Thyroid gland (tissue), 4 donors: ENCODE results near the gene ZFHX3.

Experiments
- POLR2A ChIP-seq, 2 donors: fragments of 450-650 bp; IDR thresholded peaks; one replicate each; pipeline ENCODE4 v1.6.1; 2017; ENCODE audit warnings: antibody characterized with exemption in 2 of 2, mild to moderate bottlenecking in 2 of 2, moderate library complexity in 1 of 2
- TF ChIP-seq, protein P1 (sequence below), 6 experiments: fragments of 200-600 bp in 3 of 6; fragments of 450-650 bp in 3 of 6; sonication (generic) in 3 of 6; IDR thresholded peaks; one replicate each; pipeline ENCODE4 v1.5.1; 2016 to 2019; ENCODE audit warnings: antibody characterized with exemption in 6 of 6, mild to moderate bottlenecking in 2 of 6, inconsistent platforms in 1 of 6, moderate library complexity in 1 of 6

DNA sequence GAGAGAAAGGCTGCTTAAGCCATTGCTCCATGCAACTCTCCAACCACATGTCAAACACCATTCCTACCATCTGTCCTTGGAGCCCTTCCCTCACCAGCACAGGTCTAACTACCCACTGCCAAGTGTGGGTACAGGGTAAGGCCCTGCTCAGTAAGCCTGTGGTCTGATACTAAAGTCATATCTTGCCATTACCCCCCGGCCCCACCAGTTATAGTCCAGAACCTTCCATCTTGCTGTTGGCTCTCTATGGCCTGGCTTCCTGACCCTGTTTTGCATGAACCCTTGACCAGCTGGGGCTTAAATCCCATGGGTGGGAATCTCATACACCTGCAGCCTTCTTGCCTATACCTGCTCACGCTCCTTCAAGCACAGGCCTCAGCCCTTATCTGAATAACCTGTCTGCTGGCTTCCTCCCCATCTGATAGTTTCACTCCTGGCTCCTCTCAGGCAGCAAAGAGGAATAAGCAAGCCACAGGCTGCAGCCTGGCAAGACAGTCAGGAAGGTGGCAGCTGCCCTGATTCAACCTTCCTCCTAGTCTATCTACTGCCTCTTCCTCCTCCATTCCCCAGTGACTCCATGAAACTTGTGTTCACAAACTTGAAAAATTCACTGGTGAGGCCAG lies 64.1 kb downstream of the ZFHX3 start:
- TF ChIP-seq, protein P1, sequence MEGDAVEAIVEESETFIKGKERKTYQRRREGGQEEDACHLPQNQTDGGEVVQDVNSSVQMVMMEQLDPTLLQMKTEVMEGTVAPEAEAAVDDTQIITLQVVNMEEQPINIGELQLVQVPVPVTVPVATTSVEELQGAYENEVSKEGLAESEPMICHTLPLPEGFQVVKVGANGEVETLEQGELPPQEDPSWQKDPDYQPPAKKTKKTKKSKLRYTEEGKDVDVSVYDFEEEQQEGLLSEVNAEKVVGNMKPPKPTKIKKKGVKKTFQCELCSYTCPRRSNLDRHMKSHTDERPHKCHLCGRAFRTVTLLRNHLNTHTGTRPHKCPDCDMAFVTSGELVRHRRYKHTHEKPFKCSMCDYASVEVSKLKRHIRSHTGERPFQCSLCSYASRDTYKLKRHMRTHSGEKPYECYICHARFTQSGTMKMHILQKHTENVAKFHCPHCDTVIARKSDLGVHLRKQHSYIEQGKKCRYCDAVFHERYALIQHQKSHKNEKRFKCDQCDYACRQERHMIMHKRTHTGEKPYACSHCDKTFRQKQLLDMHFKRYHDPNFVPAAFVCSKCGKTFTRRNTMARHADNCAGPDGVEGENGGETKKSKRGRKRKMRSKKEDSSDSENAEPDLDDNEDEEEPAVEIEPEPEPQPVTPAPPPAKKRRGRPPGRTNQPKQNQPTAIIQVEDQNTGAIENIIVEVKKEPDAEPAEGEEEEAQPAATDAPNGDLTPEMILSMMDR (IDR thresholded peaks at IDR 0.05): no peak
- TF ChIP-seq POLR2A (IDR thresholded peaks at IDR 0.05): no peak
